Mucosa of rectum (tissue), 2 donors: ENCODE measurements around the gene PNLIPRP3.

Experiments
- H3K27ac ChIP-seq, 2 donors: one replicate each; pipeline ENCODE4 v1.7.0; 2013; ENCODE audit warnings: inconsistent platforms in 2 of 2, low read depth in 2 of 2, low read length in 2 of 2
- H3K27me3 ChIP-seq, 2 donors: one replicate each; pipeline ENCODE4 v1.7.0; 2013; ENCODE audit warnings: low read length in 2 of 2; ENCODE audit not compliant: control insufficient read depth in 2 of 2, insufficient read depth in 2 of 2
- H3K36me3 ChIP-seq, 2 donors: one replicate each; pipeline ENCODE4 v1.7.0; 2013; ENCODE audit warnings: low read length in 2 of 2; ENCODE audit not compliant: control insufficient read depth in 2 of 2, insufficient read depth in 2 of 2
- H3K4me1 ChIP-seq, 2 donors: one replicate each; pipeline ENCODE4 v1.7.0; 2013; ENCODE audit warnings: low read length in 2 of 2, mild to moderate bottlenecking in 1 of 2; ENCODE audit not compliant: control insufficient read depth in 2 of 2, insufficient read depth in 2 of 2
- H3K4me3 ChIP-seq, 2 donors: one replicate each; pipeline ENCODE4 v1.7.0; 2013; ENCODE audit warnings: low read length in 2 of 2
- H3K9ac ChIP-seq, 2 donors: one replicate each; pipeline ENCODE4 v1.7.0; 2013; ENCODE audit warnings: low read length in 2 of 2, low read depth in 1 of 2, mild to moderate bottlenecking in 1 of 2
- H3K9me3 ChIP-seq, 2 donors: one replicate each; pipeline ENCODE4 v1.7.0; 2013; ENCODE audit warnings: low read length in 2 of 2; ENCODE audit not compliant: control insufficient read depth in 2 of 2
- donor health status: healthy.
- donor health status: Normal muscosa, but diverticular disease.

PNLIPRP3 gene

DNA sequence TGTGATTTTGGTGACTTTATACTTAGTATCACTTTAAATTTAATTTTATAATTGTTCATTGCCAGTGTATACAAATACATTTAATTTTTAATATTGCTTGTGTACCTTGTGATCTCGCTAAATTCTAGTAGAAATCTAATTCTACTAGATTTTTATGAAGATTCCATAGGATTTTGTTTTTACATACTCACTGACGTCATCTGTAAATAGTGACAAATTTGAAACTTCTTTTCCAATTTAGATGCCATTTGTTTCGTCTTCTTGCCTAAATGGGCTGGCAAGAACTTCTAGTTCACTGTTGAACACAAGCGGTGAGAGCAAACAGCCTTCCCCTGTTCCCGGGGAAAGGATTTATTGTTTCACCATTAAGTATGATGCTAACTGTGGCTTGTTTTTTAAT, 17.3 kb upstream of the PNLIPRP3 start:
- H3K9ac ChIP-seq: no peak overlapping the region
- no peaks in the 10 kb centered on the region for H3K9me3 ChIP-seq
- no peaks in the 10 kb centered on the region for H3K27me3 ChIP-seq
- no peaks in the 10 kb centered on the region for H3K4me1 ChIP-seq
- H3K36me3 ChIP-seq: no peaks in the 10 kb centered on the region
- no peak overlapping the region for H3K27ac ChIP-seq
- no peak overlapping the region for H3K4me3 ChIP-seq

DNA sequence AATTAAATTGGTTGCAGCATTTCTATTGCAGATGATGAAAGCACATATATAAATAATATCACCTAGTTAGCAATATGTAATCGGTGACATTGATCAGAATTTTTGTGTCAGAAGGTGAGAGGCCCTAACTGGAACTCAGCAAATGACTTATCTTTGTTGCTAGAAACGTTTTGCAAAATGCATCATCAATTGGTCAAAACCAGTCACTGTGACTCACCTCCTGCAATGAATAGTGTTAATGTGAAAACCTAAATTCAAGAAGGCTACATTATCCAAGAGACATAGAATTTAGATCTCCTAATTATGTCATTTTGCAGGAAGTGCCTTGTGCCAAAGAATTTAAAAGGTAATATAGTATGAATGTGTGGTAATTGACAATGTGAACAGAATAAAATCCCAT, 9.8 kb upstream of the PNLIPRP3 start:
- Histone ChIP-seq H3K9me3 (no peaks in the 10 kb centered on the region), H3K27me3 (no peaks in the 10 kb centered on the region), H3K36me3 (no peaks in the 10 kb centered on the region), H3K4me1 (no peaks in the 10 kb centered on the region), H3K9ac (no peak overlapping the region), H3K4me3 (no peak overlapping the region), H3K27ac (no peak overlapping the region)

DNA sequence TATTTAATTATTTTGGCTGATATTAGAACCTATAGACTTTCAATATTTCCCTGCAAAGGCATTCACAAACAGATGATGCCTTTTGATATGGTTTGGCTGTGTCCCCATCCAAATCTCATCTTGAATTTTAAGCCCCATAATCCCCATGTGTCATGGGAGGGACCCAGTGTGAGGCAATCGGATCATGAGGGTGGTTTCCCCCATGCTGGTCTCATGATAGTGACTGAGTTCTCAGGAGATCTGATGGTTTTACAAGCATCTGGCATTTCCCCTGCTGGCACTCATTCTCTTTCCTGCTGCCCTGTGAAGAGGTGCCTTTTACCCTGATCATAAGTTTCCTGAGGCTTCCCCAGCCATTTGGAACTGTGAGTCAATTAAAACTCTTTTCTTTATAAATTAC, 9.3 kb upstream of the PNLIPRP3 start:
- H3K27ac ChIP-seq: no peak overlapping the region
- peaks cover 0 to 3% of the 10 kb centered on the region in 2 donors for H3K27me3 ChIP-seq
- H3K4me3 ChIP-seq: no peak overlapping the region
- H3K9ac ChIP-seq: no peak overlapping the region
- no peaks in the 10 kb centered on the region for H3K36me3 ChIP-seq
- H3K9me3 ChIP-seq: no peaks in the 10 kb centered on the region
- H3K4me1 ChIP-seq: no peaks in the 10 kb centered on the region

DNA sequence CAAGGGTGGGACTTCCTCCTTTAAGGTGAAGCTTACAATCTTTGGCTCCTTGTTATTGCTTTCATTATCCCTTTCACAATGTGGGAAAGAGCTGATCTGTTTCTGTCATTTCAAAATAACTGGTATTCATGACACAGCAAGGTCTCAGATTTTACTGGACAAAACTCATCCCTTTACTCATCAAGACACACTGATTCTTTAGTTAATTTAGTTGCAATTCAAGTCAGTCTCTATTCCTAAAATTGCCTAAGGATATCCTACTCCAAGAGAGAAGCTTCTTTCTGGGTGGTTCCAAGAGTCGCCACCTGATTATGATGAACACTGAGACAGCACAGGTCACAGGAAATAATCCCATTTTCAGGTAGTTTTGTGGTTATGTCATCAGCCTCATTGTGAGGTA, 5.8 kb upstream of the PNLIPRP3 start:
- no peak overlapping the region for H3K4me3 ChIP-seq
- peaks cover 0 to 3% of the 10 kb centered on the region in 2 donors for H3K27me3 ChIP-seq
- no peaks in the 10 kb centered on the region for H3K4me1 ChIP-seq
- H3K36me3 ChIP-seq: no peaks in the 10 kb centered on the region
- no peaks in the 10 kb centered on the region for H3K9me3 ChIP-seq
- H3K9ac ChIP-seq: no peak overlapping the region
- H3K27ac ChIP-seq: no peak overlapping the region

DNA sequence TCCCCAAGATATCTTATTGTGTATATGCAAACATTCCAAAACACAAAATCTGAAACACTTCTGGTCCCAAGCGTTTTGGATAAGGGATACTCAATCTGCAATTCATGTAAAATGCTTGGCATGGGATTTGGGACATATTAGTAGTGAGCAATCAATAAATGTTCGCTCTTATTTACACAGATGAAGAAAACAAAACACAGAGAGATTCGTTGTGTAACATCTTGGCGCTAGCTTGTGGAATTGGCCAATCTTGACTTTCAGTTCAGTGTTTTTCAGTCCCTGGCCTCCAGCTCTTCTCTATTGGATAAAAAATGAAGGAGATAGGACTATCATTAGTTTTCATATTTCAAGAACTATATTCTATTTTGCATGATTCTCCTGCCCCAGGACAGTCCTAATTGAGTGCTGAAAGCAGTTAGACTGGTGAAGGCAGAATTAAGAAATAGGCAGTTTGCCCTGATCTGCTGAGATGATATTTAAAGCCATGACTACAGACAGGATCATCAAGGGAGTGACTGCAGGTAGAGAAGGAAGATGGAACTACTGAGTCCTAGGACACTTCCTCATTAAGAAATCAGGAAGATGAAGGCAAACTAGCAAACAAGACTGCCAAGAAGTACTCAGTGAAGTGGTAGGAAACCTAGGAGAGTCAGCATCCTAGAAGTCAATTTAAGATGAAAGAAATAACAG, 1.8 kb downstream of the PNLIPRP3 start:
- Histone ChIP-seq H3K4me1 (no peaks in the 10 kb centered on the region), H3K27me3 (peaks cover 0 to 4% of the 10 kb centered on the region in 2 donors), H3K9ac (no peak overlapping the region), H3K36me3 (no peaks in the 10 kb centered on the region), H3K9me3 (no peaks in the 10 kb centered on the region), H3K4me3 (no peak overlapping the region), H3K27ac (no peak overlapping the region)

DNA sequence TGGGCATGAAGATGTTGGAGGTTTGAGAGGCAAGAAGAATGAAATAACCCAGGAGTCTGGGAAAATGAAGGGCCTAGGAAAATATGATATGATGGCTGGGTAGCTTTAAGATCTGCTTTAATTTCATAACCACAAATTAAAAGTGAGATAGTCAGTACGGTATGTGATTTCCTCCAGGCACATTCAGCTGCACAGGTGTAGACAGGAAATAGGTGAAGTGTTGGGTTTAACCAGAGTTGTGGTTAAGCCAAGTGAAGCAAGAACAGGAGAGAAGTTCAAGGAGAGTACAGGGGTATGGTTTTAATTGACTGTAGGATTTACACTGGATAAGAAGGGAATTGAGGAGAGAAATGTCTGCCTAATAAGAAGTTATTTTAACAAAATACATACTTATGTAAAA, 2.6 kb downstream of the PNLIPRP3 start:
- H3K9ac ChIP-seq: no peak overlapping the region
- no peaks in the 10 kb centered on the region for H3K4me1 ChIP-seq
- no peaks in the 10 kb centered on the region for H3K9me3 ChIP-seq
- H3K27ac ChIP-seq: no peak overlapping the region
- H3K4me3 ChIP-seq: no peak overlapping the region
- no peaks in the 10 kb centered on the region for H3K36me3 ChIP-seq
- peaks cover 0 to 4% of the 10 kb centered on the region in 2 donors for H3K27me3 ChIP-seq

DNA sequence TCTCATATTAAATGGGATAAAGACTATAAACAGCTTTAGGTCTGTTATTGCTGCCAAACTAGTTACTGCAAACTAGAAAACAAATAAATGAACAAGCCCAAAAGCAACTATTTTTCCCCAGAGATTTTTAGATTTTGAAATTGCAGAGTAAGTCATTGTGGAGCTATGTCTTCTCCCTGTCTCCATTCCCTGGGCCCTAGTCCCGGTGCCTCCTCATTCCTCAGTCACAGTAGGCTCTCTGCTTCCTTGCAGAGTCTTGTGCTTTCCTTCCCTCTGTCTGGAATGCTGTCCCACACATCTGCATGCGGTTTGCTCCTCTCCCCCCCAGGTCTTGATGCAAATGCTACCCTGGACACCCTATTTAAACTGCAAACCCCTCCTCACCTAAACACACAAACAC, 4.0 kb downstream of the PNLIPRP3 start:
- Histone ChIP-seq H3K36me3 (no peaks in the 10 kb centered on the region), H3K4me3 (no peak overlapping the region), H3K27me3 (peaks cover 0 to 4% of the 10 kb centered on the region in 2 donors), H3K4me1 (no peaks in the 10 kb centered on the region), H3K27ac (no peak overlapping the region), H3K9me3 (no peaks in the 10 kb centered on the region), H3K9ac (no peak overlapping the region)

DNA sequence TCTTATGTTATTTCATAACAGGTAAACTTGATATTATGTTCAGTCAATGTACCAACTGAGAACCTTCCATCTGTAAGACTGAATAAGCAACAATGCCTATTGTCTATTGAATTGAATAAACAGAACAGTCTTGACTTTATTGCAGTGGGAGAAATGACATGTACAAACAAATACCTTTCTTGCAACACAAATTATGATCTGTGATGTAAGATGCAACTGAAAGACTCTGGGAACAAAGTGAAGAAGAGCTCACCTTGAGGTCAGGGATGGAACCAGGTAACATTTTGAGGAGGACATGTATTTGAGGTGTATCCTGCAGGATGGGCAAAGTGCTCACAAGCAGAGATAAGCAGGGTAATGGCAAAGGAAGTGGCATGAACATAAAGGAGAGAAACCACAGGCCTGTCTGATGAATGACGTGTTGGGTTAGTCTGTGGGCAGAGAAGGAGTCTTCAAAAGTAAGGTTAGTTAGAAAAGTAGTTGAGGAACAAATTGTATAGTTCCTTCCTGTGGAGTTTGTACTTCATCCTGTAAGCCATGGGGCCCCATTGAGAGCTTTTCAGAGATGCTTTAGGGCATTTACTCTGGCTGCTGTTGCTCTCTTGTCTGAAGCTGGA, 9.5 kb downstream of the PNLIPRP3 start:
- no peaks in the 10 kb centered on the region for H3K36me3 ChIP-seq
- H3K4me3 ChIP-seq: no peak overlapping the region
- no peaks in the 10 kb centered on the region for H3K27me3 ChIP-seq
- no peak overlapping the region for H3K9ac ChIP-seq
- no peaks in the 10 kb centered on the region for H3K9me3 ChIP-seq
- no peak overlapping the region for H3K27ac ChIP-seq
- H3K4me1 ChIP-seq: no peaks in the 10 kb centered on the region

DNA sequence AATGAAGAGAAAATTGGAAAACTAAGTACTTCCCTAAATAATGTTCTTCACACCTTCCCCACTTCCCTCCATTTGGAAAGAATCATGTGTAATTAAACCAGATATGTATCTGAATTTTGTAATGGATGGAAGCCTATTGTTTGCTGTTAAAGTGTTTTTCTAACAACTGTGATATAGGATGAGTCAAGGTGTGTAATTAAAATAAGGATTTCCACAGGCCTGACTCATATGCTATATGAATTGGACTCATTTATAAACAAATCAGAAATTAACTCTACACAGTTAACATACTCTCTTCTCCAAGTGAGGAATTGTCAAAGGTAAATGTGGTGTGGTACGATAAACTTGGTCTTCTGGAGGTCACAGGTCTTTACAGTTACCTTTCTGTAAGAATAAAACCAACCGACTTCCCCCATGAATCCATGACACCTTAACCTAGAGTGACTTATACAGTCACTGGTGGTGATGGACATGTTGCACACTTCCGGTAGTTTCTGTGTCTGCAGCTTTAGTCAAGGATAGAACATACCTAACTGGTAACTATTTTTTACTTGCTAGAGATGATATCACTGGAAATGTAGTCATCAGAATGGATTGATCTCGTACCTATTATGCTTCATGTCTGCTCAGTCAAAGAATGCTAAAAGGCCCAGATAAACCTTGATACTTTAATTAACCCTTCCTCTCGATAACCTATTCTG, 12.8 kb downstream of the PNLIPRP3 start:
- H3K4me3 ChIP-seq: no peak overlapping the region
- no peak overlapping the region for H3K9ac ChIP-seq
- no peaks in the 10 kb centered on the region for H3K9me3 ChIP-seq
- H3K27me3 ChIP-seq: no peaks in the 10 kb centered on the region
- no peaks in the 10 kb centered on the region for H3K36me3 ChIP-seq
- no peak overlapping the region for H3K27ac ChIP-seq
- H3K4me1 ChIP-seq: no peaks in the 10 kb centered on the region

DNA sequence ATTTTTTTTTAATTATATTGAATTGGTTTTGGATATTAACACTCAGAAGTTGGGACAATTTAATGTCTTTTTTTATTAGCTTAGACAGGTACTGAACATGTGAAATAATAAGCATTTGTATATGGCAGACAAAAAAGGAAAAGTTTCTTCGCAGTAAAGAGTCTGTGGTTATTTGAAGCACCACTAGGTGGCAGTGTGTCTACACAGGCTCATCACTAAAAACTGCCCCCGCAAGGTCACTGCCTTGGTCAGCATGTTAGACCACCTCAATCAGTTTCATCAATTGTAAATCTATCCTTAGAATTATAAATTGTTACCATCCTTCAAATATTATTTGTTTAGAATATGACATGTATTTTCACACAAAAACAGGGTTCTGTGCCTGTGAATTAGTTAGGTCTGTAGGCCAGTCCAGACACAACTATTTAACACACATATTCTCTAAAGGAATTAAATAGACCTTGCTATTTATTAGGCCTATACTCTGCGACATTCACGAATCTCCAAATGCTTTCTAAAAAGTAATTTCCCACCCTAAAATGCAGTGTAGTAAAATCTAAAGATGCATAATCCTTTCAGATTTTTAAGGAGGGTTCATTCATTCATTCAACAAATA, 17.0 kb downstream of the PNLIPRP3 start:
- Histone ChIP-seq H3K36me3 (no peaks in the 10 kb centered on the region), H3K9ac (no peak overlapping the region), H3K4me1 (no peaks in the 10 kb centered on the region), H3K27ac (no peak overlapping the region), H3K4me3 (no peak overlapping the region), H3K27me3 (no peaks in the 10 kb centered on the region), H3K9me3 (no peaks in the 10 kb centered on the region)
